Kidney (tissue), 14 donors: ENCODE results near the gene ROR2. TPM values are rescaled to one million over a fixed set of nuclear protein-coding genes. Genes with fewer than 3 reads are reported as not detected.

Source experiments
- DNase-seq, 5 donors: peaks; one replicate each; pipeline ENCODE4 v3.0.0-alpha.2; 2013 to 2020
- FAIRE-seq: peaks from 2 replicates; lab custom pipeline; 2012; peaks lifted over from hg19 to GRCh38; lab: Jason Lieb, UNC
- H3K27ac ChIP-seq, 2 donors: one replicate each; pipeline ENCODE4 v1.7.0; 2013; ENCODE audit warnings: low read depth in 2 of 2, low read length in 2 of 2, inconsistent platforms in 1 of 2
- H3K27me3 ChIP-seq: one replicate; pipeline ENCODE4 v1.7.1; 2013; ENCODE audit warnings: low read length, inconsistent platforms; ENCODE audit not compliant: control insufficient read depth, insufficient read depth
- H3K36me3 ChIP-seq, 3 donors: one replicate each; pipeline versions ENCODE4 v1.7.0 to v1.7.1; 2013; ENCODE audit warnings: low read length in 3 of 3, control low read depth in 1 of 3, inconsistent platforms in 1 of 3; ENCODE audit not compliant: insufficient read depth in 3 of 3, control insufficient read depth in 2 of 3
- H3K4me1 ChIP-seq, 3 donors: one replicate each; pipeline versions ENCODE4 v1.7.0 to v1.7.1; 2013; ENCODE audit warnings: low read length in 3 of 3, inconsistent platforms in 1 of 3, low read depth in 1 of 3; ENCODE audit not compliant: control insufficient read depth in 2 of 3, insufficient read depth in 2 of 3
- H3K4me3 ChIP-seq, 3 donors: one replicate each; pipeline versions ENCODE4 v1.7.0 to v1.8.1; 2013; ENCODE audit warnings: low read length in 3 of 3, control low read depth in 1 of 3, inconsistent platforms in 1 of 3
- H3K9ac ChIP-seq, 3 donors: one replicate each; pipeline versions ENCODE4 v1.7.0 to v1.7.1; 2013; ENCODE audit warnings: low read length in 3 of 3, control low read depth in 1 of 3, inconsistent platforms in 1 of 3
- H3K9me3 ChIP-seq, 3 donors: one replicate each; pipeline versions ENCODE4 v1.7.0 to v1.7.1; 2013; ENCODE audit warnings: low read length in 3 of 3, control low read depth in 1 of 3, inconsistent platforms in 1 of 3; ENCODE audit not compliant: control insufficient read depth in 2 of 3, insufficient read depth in 1 of 3
- CTCF ChIP-seq: IDR thresholded peaks from 3 replicates; pipeline ENCODE4 v1.5.1; 2012; ENCODE audit warnings: mild to moderate bottlenecking, moderate library complexity, borderline replicate concordance; ENCODE audit not compliant: insufficient read depth; ENCODE audit errors: extremely low read depth
- intact Hi-C: fragments of 100-400 bp; cut with DNase I; formaldehyde crosslinking; loops from one replicate; pipeline ENCODE4 v1.11.1; 2022
- polyA plus RNA-seq: library from polyadenylated mRNA; stranded (reverse); fragments of 350-450 nt; fragmentation: Illumina TruSeq; extraction: RNeasy Lipid Tissue Mini Kit (QIAGEN cat#74804); gene quantifications from one replicate; pipeline ENCODE4 v1.2.3, GENCODE V29; 2014; ENCODE audit warnings: low read depth, low replicate concordance; ENCODE audit not compliant: insufficient read depth
- total RNA-seq: library from RNA; stranded (reverse); fragmentation: NEBNext Ultra II Directional; extraction: Animal tissue kit (Norgen Biotek cat#: 25700); gene quantifications from one replicate; pipeline ENCODE4 v1.2.1, GENCODE V29; 2021
- donor health status: control.
- donor health status: control.
- donor health status: control.
- donor health status: control.
- donor health status: control.
- donor health status: DM: yes; HTN: yes; CAD: no.
- donor health status: Normal renal cell carcinoma (clear cell type).

The ROR2 gene
- total and polyA plus RNA-seq, 2 donors from 2014 or later = 1.5 to 5.7 TPM

- no peak for FAIRE-seq
Measured at GRCh38 chr9:91530829-91531228, 419.2 kb downstream of the ROR2 start.

GRCh38 chr9:91522481-91522880 lies 427.5 kb downstream of the ROR2 start:
- no peaks in the 10 kb centered on the region for H3K4me1 ChIP-seq
- TF ChIP-seq CTCF = no peak
- no peak for DNase-seq
- H3K4me3 ChIP-seq = no peak overlapping the region
- intact Hi-C loops = no loop called here
- no peak for FAIRE-seq
- no peak overlapping the region for H3K9ac ChIP-seq
- H3K9me3 ChIP-seq = peaks cover 0 to 4% (median 0%) of the 10 kb centered on the region in 3 donors
- H3K27me3 ChIP-seq = no peaks in the 10 kb centered on the region
- H3K27ac ChIP-seq = no peak overlapping the region
- H3K36me3 ChIP-seq = no peaks in the 10 kb centered on the region

More at GRCh38 chr9:91530829-91531228, 419.2 kb downstream of the ROR2 start:
- H3K36me3 ChIP-seq = no peaks in the 10 kb centered on the region
- peaks cover 0 to 4% (median 0%) of the 10 kb centered on the region in 3 donors for H3K9me3 ChIP-seq
- H3K9ac ChIP-seq = no peak overlapping the region
- no peak overlapping the region for H3K27ac ChIP-seq
- no peaks in the 10 kb centered on the region for H3K27me3 ChIP-seq
- no peak for TF ChIP-seq CTCF
- no peak for DNase-seq
- no peak overlapping the region for H3K4me3 ChIP-seq
- intact Hi-C loops = no loop called here
- H3K4me1 ChIP-seq = no peaks in the 10 kb centered on the region

GRCh38 chr9:91519520-91520277 lies 430.3 kb downstream of the ROR2 start:
- Histone ChIP-seq H3K4me3 (no peak overlapping the region), H3K4me1 (no peaks in the 10 kb centered on the region), H3K27ac (no peak overlapping the region), H3K27me3 (no peaks in the 10 kb centered on the region), H3K36me3 (no peaks in the 10 kb centered on the region), H3K9ac (no peak overlapping the region), H3K9me3 (no peaks in the 10 kb centered on the region)
- no peak for TF ChIP-seq CTCF
- FAIRE-seq (no peak), DNase-seq (no peak)
- intact Hi-C loops = no loop called here
